NCI-H460 (cell line): Measurements from ENCODE around the gene MASP2. TPM values are rescaled to one million over a fixed set of nuclear protein-coding genes. Genes with fewer than 3 reads are reported as not detected.
"Not testable (repeated sequence)": the region's sequence is repeated elsewhere in the genome, so short reads cannot be mapped to it uniquely, and the experiment has no call there.

Experiments used
- DNase-seq: peaks from one replicate; pipeline ENCODE4 v3.0.0-alpha.2; 2016; ENCODE audit warnings: low read depth; ENCODE audit errors: extremely low read depth
- total RNA-seq: library from RNA; depleted of rRNA; stranded (reverse); fragments of >200 nt; shearing (Covaris generic); gene quantifications from 2 replicates; pipeline ENCODE4 v1.2.3, GENCODE V29; 2014

MASP2 gene
- total RNA-seq, 1 experiment from 2014 or later: not detected

- no peak for DNase-seq
Measured at GRCh38 chr1:11059155-11059967, 12.3 kb upstream of the MASP2 start.

- DNase-seq: no peak
Measured at GRCh38 chr1:11058595-11059154, 11.6 kb upstream of the MASP2 start.

- no peak for DNase-seq
Measured at GRCh38 chr1:11058026-11058425, 11.0 kb upstream of the MASP2 start.

GRCh38 chr1:11057477-11057876 is 10.4 kb upstream of the MASP2 start:
- DNase-seq: no peak

GRCh38 chr1:11056504-11056903 is 9.5 kb upstream of the MASP2 start:
- DNase-seq: no peak

- no peak for DNase-seq
Measured at GRCh38 chr1:11055676-11056075, 8.6 kb upstream of the MASP2 start.

- DNase-seq: no peak
Measured at GRCh38 chr1:11054666-11055065, 7.6 kb upstream of the MASP2 start.

GRCh38 chr1:11054181-11054580 is 7.1 kb upstream of the MASP2 start:
- no peak for DNase-seq

GRCh38 chr1:11053758-11054137 is 6.7 kb upstream of the MASP2 start:
- DNase-seq: no peak

GRCh38 chr1:11052839-11053757 is 6.1 kb upstream of the MASP2 start:
- no peak for DNase-seq

GRCh38 chr1:11051781-11052511 is 4.9 kb upstream of the MASP2 start:
- DNase-seq: no peak

- not testable (repeated sequence) for DNase-seq
Measured at GRCh38 chr1:11051121-11051520, 4.1 kb upstream of the MASP2 start.

- no peak for DNase-seq
Measured at GRCh38 chr1:11046270-11046566, 821 bp downstream of the MASP2 start.

GRCh38 chr1:11045428-11046269 is 1.4 kb downstream of the MASP2 start:
- no peak for DNase-seq

- DNase-seq: no peak
Measured at GRCh38 chr1:11044849-11045427, 2.1 kb downstream of the MASP2 start.

- DNase-seq: no peak
Measured at GRCh38 chr1:11044086-11044848, 2.8 kb downstream of the MASP2 start.

GRCh38 chr1:11042995-11043874 is 3.8 kb downstream of the MASP2 start:
- DNase-seq: no peak

- DNase-seq: no peak
Measured at GRCh38 chr1:11042065-11042464, 5.0 kb downstream of the MASP2 start.
